ENCODE data around the gene SUSD6. TPM values are rescaled to one million over a fixed set of nuclear protein-coding genes. Genes with fewer than 3 reads are reported as not detected.

Gene SUSD6
- total RNA-seq, 4 donors from 2014 or later, result 11.9 to 26.3 (median 16.2) TPM

DNA sequence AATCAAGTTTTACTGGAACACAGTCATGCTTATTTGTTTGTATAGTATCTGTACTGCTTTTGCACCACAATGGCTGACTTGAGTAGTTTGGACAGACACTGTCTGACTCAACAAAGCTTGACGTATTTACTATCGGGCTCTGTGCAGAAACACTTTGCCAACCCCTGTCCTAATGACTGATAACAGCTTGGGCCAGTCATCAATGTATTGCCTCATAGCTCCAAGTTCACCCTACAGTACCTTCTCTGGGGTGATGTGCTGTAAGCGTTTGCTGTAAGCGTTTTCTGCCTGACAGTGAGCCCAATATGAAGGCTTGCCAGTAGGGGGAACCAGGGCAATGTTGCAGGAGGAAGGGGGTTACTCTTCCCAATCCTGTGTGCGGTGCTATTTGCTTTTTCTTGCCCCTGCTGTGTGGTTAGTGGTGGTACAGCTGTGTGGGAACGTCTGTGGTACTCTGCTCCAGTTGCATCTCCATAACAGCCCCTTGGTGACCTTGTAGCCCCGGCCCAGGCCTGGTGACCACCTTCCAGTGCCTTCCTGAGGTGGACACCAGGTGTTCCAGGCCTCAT is 31.3 kb upstream of the SUSD6 start:
- Histone ChIP-seq H3K4me3 (no peak overlapping the region), H3K27ac (no peak overlapping the region), H3K4me1 (peaks cover 3 to 9% of the 10 kb centered on the region in 2 donors), H3K36me3 (no peaks in the 10 kb centered on the region), H3K27me3 (peaks cover 7 to 20% (median 13%) of the 10 kb centered on the region in 3 donors), H3K9me3 (no peaks in the 10 kb centered on the region)
- TF ChIP-seq, protein P1, sequence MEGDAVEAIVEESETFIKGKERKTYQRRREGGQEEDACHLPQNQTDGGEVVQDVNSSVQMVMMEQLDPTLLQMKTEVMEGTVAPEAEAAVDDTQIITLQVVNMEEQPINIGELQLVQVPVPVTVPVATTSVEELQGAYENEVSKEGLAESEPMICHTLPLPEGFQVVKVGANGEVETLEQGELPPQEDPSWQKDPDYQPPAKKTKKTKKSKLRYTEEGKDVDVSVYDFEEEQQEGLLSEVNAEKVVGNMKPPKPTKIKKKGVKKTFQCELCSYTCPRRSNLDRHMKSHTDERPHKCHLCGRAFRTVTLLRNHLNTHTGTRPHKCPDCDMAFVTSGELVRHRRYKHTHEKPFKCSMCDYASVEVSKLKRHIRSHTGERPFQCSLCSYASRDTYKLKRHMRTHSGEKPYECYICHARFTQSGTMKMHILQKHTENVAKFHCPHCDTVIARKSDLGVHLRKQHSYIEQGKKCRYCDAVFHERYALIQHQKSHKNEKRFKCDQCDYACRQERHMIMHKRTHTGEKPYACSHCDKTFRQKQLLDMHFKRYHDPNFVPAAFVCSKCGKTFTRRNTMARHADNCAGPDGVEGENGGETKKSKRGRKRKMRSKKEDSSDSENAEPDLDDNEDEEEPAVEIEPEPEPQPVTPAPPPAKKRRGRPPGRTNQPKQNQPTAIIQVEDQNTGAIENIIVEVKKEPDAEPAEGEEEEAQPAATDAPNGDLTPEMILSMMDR (IDR thresholded peaks at IDR 0.05 in 4 of 5, conservative IDR thresholded peaks at IDR 0.05 in 1 of 5), result no peak
- TF ChIP-seq POLR2A (IDR thresholded peaks at IDR 0.05), result no peak
- intact Hi-C loops (cut with DNase I; ENCODE audit: low total_unique reads), result no loop called here
- in situ Hi-C loops (cut with MboI; ENCODE audit: low sequenced_read_pairs in 4 of 4), result loop anchor here in 1 of 4 donors (10.0 kb wide), 1 partner anchor 155 kb away; no protein-coding TSS in a partner anchor
- ATAC-seq (no peak), DNase-seq (no peak)

DNA sequence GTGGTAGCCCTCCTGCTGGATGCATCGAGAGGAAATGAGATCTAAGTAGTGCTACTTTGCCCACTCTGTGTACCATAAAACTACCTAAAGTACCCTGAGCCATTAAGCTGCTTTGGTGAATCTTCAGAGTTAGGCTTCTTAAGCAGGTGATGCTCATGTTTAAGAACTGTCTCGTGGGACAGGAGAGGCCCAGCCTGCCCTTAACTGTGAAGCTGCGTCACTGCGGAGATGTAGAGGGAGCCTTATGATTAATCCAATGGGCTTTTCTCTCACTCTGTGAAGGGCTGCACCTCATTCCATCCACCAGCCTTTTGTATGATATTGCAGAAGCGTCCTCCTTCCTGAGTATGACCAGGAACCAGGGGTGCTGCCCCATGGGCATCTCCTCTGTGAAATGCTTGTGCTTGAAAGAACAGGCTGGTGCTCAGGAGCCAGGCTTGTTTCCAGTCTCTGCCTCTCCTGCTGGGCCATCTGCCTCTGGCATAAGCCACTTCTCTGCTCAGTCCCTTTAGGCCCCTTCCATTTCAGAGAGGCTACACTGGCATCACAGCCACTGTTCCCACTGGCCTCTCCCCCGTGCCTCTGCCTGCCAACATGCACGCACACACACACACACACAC is 30.0 kb upstream of the SUSD6 start:
- Histone ChIP-seq H3K27ac (no peak overlapping the region), H3K27me3 (peaks cover 0 to 8% (median 4%) of the 10 kb centered on the region in 3 donors), H3K4me1 (peaks cover 3 to 13% of the 10 kb centered on the region in 2 donors), H3K36me3 (no peaks in the 10 kb centered on the region), H3K4me3 (no peak overlapping the region), H3K9me3 (no peaks in the 10 kb centered on the region)
- ATAC-seq, result no peak
- in situ Hi-C loops (cut with MboI; ENCODE audit: low sequenced_read_pairs in 4 of 4) (loop anchor here in 1 of 4 donors (10.0 kb wide), 1 partner anchor 153 kb away; no protein-coding TSS in a partner anchor), intact Hi-C loops (cut with DNase I; ENCODE audit: low total_unique reads) (no loop called here)
- TF ChIP-seq POLR2A (IDR thresholded peaks at IDR 0.05), result no peak
- TF ChIP-seq, protein P1 (IDR thresholded peaks at IDR 0.05 in 4 of 5, conservative IDR thresholded peaks at IDR 0.05 in 1 of 5), result no peak
- DNase-seq, result no peak

DNA sequence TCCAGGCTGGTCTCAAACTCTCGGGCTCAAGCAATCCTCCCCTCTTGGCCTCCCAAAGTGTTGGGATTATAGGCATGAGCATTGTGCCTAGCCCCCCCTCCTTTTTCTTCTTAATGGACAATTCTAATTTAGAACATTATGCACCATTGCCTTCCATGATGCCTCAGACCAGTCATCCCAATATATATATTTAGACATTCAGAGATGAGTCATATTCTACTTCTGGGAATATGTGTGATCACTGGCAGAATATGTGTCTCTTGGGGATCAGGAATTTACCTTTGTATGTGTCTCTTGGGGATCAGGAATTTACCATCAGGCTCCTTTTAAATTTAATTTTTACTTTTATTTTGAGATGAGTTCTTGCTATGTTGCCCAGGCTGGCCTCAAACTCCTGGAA is 29.2 kb upstream of the SUSD6 start:
- H3K4me1 ChIP-seq, result peaks cover 3 to 13% of the 10 kb centered on the region in 2 donors
- intact Hi-C loops (cut with DNase I; ENCODE audit: low total_unique reads), result no loop called here
- in situ Hi-C loops (cut with MboI; ENCODE audit: low sequenced_read_pairs in 4 of 4), result loop anchor here in 1 of 4 donors (10.0 kb wide), 1 partner anchor 153 kb away; no protein-coding TSS in a partner anchor
- no peak overlapping the region for H3K27ac ChIP-seq
- DNase-seq (no peak), ATAC-seq (peak; percentile 90 to 94)
- H3K27me3 ChIP-seq, result no peaks in the 10 kb centered on the region
- H3K36me3 ChIP-seq, result no peaks in the 10 kb centered on the region
- H3K9me3 ChIP-seq, result no peaks in the 10 kb centered on the region
- TF ChIP-seq, protein P1 (IDR thresholded peaks at IDR 0.05 in 4 of 5, conservative IDR thresholded peaks at IDR 0.05 in 1 of 5), result no peak
- no peak for TF ChIP-seq POLR2A (IDR thresholded peaks at IDR 0.05)
- no peak overlapping the region for H3K4me3 ChIP-seq

DNA sequence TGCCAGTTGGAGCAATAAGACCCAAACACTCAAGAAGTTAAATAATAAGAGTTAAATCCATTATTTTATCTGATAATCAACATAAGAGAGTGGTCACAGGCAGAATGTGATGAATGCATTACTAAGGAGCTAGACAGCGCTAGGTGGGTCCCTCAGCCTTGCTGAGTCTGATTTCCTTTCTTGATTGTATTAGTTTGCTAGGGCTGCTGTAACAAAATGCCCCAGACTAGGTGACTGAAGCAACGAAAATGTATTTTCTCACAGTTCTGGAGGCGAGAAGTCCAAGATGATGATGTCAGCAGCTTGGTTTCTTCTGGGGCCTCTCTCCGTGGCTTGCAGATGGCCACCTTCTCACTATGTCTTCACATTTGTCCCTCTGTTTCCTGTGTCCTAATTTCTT is 28.6 kb upstream of the SUSD6 start:
- Histone ChIP-seq H3K4me3 (no peak overlapping the region), H3K27me3 (no peaks in the 10 kb centered on the region), H3K36me3 (no peaks in the 10 kb centered on the region), H3K4me1 (peaks cover 3 to 13% of the 10 kb centered on the region in 2 donors), H3K27ac (no peak overlapping the region), H3K9me3 (no peaks in the 10 kb centered on the region)
- DNase-seq, result no peak
- in situ Hi-C loops (cut with MboI; ENCODE audit: low sequenced_read_pairs in 4 of 4), result loop anchor here in 1 of 4 donors (10.0 kb wide), 1 partner anchor 152 kb away; no protein-coding TSS in a partner anchor
- ATAC-seq, result no peak
- TF ChIP-seq, protein P1 (IDR thresholded peaks at IDR 0.05 in 4 of 5, conservative IDR thresholded peaks at IDR 0.05 in 1 of 5), result no peak
- TF ChIP-seq POLR2A (IDR thresholded peaks at IDR 0.05), result no peak
- intact Hi-C loops (cut with DNase I; ENCODE audit: low total_unique reads), result no loop called here
